OCI-LY1 (cell line): Measurements from ENCODE around the gene CFAP298.

Source experiments
- EZH2 ChIP-seq: fragments of 200-600 bp; sonication (generic), shearing (Covaris generic); IDR thresholded peaks from 2 replicates; pipeline ENCODE4 v1.8.0; 2017; ENCODE audit warnings: borderline replicate concordance, mixed run types, mild to moderate bottlenecking, antibody characterized with exemption, low read length, moderate library complexity, mixed read lengths
- TF ChIP-seq, protein P1 (sequence below): fragments of 200-600 bp; sonication (generic), shearing (Covaris generic); IDR thresholded peaks from 2 replicates; pipeline ENCODE4 v1.5.1; 2017; ENCODE audit warnings: mild to moderate bottlenecking, antibody characterized with exemption, low read length, moderate library complexity, mixed read lengths

- TF ChIP-seq, protein P1, sequence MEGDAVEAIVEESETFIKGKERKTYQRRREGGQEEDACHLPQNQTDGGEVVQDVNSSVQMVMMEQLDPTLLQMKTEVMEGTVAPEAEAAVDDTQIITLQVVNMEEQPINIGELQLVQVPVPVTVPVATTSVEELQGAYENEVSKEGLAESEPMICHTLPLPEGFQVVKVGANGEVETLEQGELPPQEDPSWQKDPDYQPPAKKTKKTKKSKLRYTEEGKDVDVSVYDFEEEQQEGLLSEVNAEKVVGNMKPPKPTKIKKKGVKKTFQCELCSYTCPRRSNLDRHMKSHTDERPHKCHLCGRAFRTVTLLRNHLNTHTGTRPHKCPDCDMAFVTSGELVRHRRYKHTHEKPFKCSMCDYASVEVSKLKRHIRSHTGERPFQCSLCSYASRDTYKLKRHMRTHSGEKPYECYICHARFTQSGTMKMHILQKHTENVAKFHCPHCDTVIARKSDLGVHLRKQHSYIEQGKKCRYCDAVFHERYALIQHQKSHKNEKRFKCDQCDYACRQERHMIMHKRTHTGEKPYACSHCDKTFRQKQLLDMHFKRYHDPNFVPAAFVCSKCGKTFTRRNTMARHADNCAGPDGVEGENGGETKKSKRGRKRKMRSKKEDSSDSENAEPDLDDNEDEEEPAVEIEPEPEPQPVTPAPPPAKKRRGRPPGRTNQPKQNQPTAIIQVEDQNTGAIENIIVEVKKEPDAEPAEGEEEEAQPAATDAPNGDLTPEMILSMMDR, result no peak
- TF ChIP-seq EZH2, result no peak
Measured at GRCh38 chr21:32567626-32568025, 44.6 kb downstream of the CFAP298 start.
